Measurements from ENCODE around the gene ITGB1BP1.

DNA sequence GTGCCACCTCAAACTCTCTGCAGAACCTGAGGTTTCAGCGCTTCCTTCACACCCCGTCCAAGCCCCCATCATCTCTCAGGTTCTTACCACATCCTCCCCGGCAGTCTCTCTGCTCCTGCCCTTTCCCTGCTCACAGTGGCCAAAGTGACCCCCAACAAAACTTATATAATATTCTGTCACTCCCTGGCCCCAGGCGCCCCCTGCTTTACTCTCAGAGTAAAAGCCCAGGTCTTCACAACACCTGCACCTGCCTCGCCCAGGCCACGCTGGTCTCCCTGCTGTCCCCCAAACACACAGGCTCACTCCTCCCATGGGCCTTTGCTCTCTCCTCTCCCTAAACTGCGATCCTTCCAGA, 6.4 kb downstream of the ITGB1BP1 start:
- TF ChIP-seq, protein P1, sequence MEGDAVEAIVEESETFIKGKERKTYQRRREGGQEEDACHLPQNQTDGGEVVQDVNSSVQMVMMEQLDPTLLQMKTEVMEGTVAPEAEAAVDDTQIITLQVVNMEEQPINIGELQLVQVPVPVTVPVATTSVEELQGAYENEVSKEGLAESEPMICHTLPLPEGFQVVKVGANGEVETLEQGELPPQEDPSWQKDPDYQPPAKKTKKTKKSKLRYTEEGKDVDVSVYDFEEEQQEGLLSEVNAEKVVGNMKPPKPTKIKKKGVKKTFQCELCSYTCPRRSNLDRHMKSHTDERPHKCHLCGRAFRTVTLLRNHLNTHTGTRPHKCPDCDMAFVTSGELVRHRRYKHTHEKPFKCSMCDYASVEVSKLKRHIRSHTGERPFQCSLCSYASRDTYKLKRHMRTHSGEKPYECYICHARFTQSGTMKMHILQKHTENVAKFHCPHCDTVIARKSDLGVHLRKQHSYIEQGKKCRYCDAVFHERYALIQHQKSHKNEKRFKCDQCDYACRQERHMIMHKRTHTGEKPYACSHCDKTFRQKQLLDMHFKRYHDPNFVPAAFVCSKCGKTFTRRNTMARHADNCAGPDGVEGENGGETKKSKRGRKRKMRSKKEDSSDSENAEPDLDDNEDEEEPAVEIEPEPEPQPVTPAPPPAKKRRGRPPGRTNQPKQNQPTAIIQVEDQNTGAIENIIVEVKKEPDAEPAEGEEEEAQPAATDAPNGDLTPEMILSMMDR (IDR thresholded peaks at IDR 0.05), result no peak
- TF ChIP-seq POLR2A (IDR thresholded peaks at IDR 0.05; ENCODE audit: low read depth) (no peak), POLR2AphosphoS5 (IDR thresholded peaks at IDR 0.05) (no peak)
